A673 (cell line): Measurements from ENCODE around the gene AKR1C3. TPM values are rescaled to one million over a fixed set of nuclear protein-coding genes. Genes with fewer than 3 reads are reported as not detected.

Source experiments
- BruUV-seq: library from RNA; stranded (reverse); fragments of 400-500 nt; replicated peaks from 2 replicates; lab custom pipeline; 2021; lab: Mats Ljungman, UMichigan
- CTCF ChIA-PET: fragments of 300-600 bp; sonication (Branson Sonifier 250); formaldehyde crosslinking; loops from one replicate; lab custom pipeline; 2022; ENCODE audit warnings: antibody characterized with exemption; lab: Charles Lee
- POLR2A ChIA-PET: fragments of 300-600 bp; sonication (Branson Sonifier 250); formaldehyde crosslinking; loops from one replicate; lab custom pipeline; 2022; ENCODE audit warnings: antibody characterized with exemption; ENCODE audit not compliant: low non-redundant PET; lab: Charles Lee
- DNase-seq: peaks from one replicate; pipeline ENCODE4 v3.0.0-alpha.2; 2015; ENCODE audit warnings: low spot score
- H3K27ac ChIP-seq: fragments of 200-600 bp; sonication (generic); 2 replicates; pipeline ENCODE4 v1.5.1; 2016; ENCODE audit warnings: mixed run types, low read depth, mild to moderate bottlenecking, mixed read lengths, antibody characterized with exemption, low read length; ENCODE audit not compliant: poor library complexity, severe bottlenecking
- H3K27me3 ChIP-seq: fragments of 200-600 bp; sonication (generic); replicated peaks from 2 replicates; pipeline ENCODE4 v1.6.1; 2017; ENCODE audit warnings: mixed run types, low read depth, mild to moderate bottlenecking, mixed read lengths, antibody characterized with exemption, low read length; ENCODE audit not compliant: insufficient read depth, poor library complexity
- H3K36me3 ChIP-seq: fragments of 200-600 bp; sonication (generic); 2 replicates; pipeline ENCODE4 v1.6.1; 2016; ENCODE audit warnings: mixed run types, mild to moderate bottlenecking, mixed read lengths, antibody characterized with exemption, low read length; ENCODE audit not compliant: insufficient read depth, poor library complexity, severe bottlenecking
- H3K4me1 ChIP-seq: fragments of 200-600 bp; sonication (generic); 2 replicates; pipeline ENCODE4 v1.6.1; 2017; ENCODE audit warnings: mixed run types, mild to moderate bottlenecking, mixed read lengths, antibody characterized with exemption, low read length; ENCODE audit not compliant: insufficient read depth, poor library complexity, severe bottlenecking
- H3K4me3 ChIP-seq: fragments of 200-600 bp; sonication (generic); 2 replicates; pipeline ENCODE4 v1.5.1; 2016; ENCODE audit warnings: low read depth, mixed run types, mild to moderate bottlenecking, mixed read lengths, low read length; ENCODE audit not compliant: poor library complexity, severe bottlenecking
- H3K9me3 ChIP-seq: fragments of 200-600 bp; sonication (generic); 2 replicates; pipeline ENCODE4 v1.6.1; 2016; ENCODE audit warnings: mixed run types, low read depth, mild to moderate bottlenecking, mixed read lengths, antibody characterized with exemption, low read length; ENCODE audit not compliant: poor library complexity, severe bottlenecking
- CTCF ChIP-seq: fragments of 300-800, 200-600 bp; sonication (generic); conservative IDR thresholded peaks from 2 replicates; pipeline ENCODE4 v1.5.1; 2017; ENCODE audit warnings: low read depth, mild to moderate bottlenecking, antibody characterized with exemption, low read length, moderate library complexity, mixed read lengths
- EZH2 ChIP-seq: fragments of 200-600 bp; sonication (generic); IDR thresholded peaks from 2 replicates; pipeline ENCODE4 v1.6.1; 2017; ENCODE audit warnings: borderline replicate concordance, low read depth, mild to moderate bottlenecking, mixed read lengths, antibody characterized with exemption, low read length; ENCODE audit not compliant: poor library complexity, severe bottlenecking
- intact Hi-C: fragments of 100-400 bp; cut with micrococcal nuclease; formaldehyde crosslinking; loops from one replicate; pipeline ENCODE4 v1.10.0; 2022; ENCODE audit not compliant: unreplicated experiment
- total RNA-seq: library from RNA; stranded (reverse); gene quantifications from 2 replicates; pipeline ENCODE4 v1.2.3, GENCODE V29; 2021

Gene AKR1C3
- total RNA-seq, 1 experiment from 2014 or later: 618 TPM

GRCh38 chr10:5142199-5142598 is 48.0 kb downstream of the AKR1C3 start:
- Histone ChIP-seq H3K27ac (no peak overlapping the region), H3K9me3 (no peaks in the 10 kb centered on the region), H3K4me1 (no peaks in the 10 kb centered on the region), H3K4me3 (no peak overlapping the region), H3K36me3 (no peaks in the 10 kb centered on the region), H3K27me3 (no peaks in the 10 kb centered on the region)
- BruUV-seq: no TSS peak
- intact Hi-C loops: no loop called here
- ChIA-PET POLR2A (no interaction called here), CTCF (no interaction called here)
- TF ChIP-seq CTCF (no peak), EZH2 (no peak)
- no peak for DNase-seq

- no peak overlapping the region for H3K4me3 ChIP-seq
- H3K27ac ChIP-seq: no peak overlapping the region
- no peaks in the 10 kb centered on the region for H3K9me3 ChIP-seq
- ChIA-PET POLR2A (no interaction called here), CTCF (no interaction called here)
- H3K36me3 ChIP-seq: no peaks in the 10 kb centered on the region
- no peaks in the 10 kb centered on the region for H3K27me3 ChIP-seq
- intact Hi-C loops: no loop called here
- no peak for DNase-seq
- BruUV-seq: no TSS peak
- TF ChIP-seq CTCF (no peak), EZH2 (no peak)
- no peaks in the 10 kb centered on the region for H3K4me1 ChIP-seq
Measured at GRCh38 chr10:5143137-5143536, 48.9 kb downstream of the AKR1C3 start.

- no peak overlapping the region for H3K4me3 ChIP-seq
- BruUV-seq: no TSS peak
- H3K27ac ChIP-seq: no peak overlapping the region
- intact Hi-C loops: no loop called here
- POLR2A ChIA-PET: no interaction called here
- no peaks in the 10 kb centered on the region for H3K36me3 ChIP-seq
- DNase-seq: no peak
- H3K9me3 ChIP-seq: peaks cover 13% of the 10 kb centered on the region
- TF ChIP-seq EZH2: no peak
- TF ChIP-seq CTCF: no peak
- no peaks in the 10 kb centered on the region for H3K4me1 ChIP-seq
- CTCF ChIA-PET: no interaction called here
- H3K27me3 ChIP-seq: no peaks in the 10 kb centered on the region
Measured at GRCh38 chr10:5146920-5147254, 52.7 kb downstream of the AKR1C3 start.
